WI38 (cell line): Measurements from ENCODE around the gene LRRC66.

Experiments
- H3K4me3 ChIP-seq: 2 replicates; pipeline ENCODE4 v1.5.1; 2011; ENCODE audit warnings: low read depth, mild to moderate bottlenecking, control low read depth, low read length
- CTCF ChIP-seq: IDR thresholded peaks from 2 replicates; pipeline ENCODE4 v1.5.1; 2012; ENCODE audit warnings: low read depth, mild to moderate bottlenecking, control low read depth, low read length

LRRC66 gene

GRCh38 chr4:51958199-51958968 lies 61.8 kb downstream of the LRRC66 start:
- no peak overlapping the region for H3K4me3 ChIP-seq
- TF ChIP-seq CTCF: no peak
